Keratinocyte (primary cell): ENCODE data around the gene AFG1L. TPM values are rescaled to one million over a fixed set of nuclear protein-coding genes. Genes with fewer than 3 reads are reported as not detected.

Source experiments
- DNase-seq: peaks from one replicate; pipeline ENCODE4 v3.0.0-alpha.2; 2011; ENCODE audit warnings: low read depth, missing footprints, low spot score
- FAIRE-seq: peaks from 2 replicates; lab custom pipeline; 2011; peaks lifted over from hg19 to GRCh38; lab: Jason Lieb, UNC
- H2AFZ ChIP-seq: 2 replicates; pipeline ENCODE4 v1.6.0; 2012; ENCODE audit warnings: low read length, control low read depth, inconsistent platforms; ENCODE audit not compliant: control insufficient read depth
- H3K27ac ChIP-seq: 2 replicates; pipeline ENCODE4 v1.5.1; 2011; ENCODE audit warnings: low read length; ENCODE audit not compliant: control insufficient read depth, insufficient read depth
- H3K27me3 ChIP-seq: 3 replicates; pipeline ENCODE4 v1.6.0; 2011; ENCODE audit warnings: low read length; ENCODE audit not compliant: control insufficient read depth, insufficient read depth; ENCODE audit errors: extremely low read depth
- H3K36me3 ChIP-seq, 2 experiments: 2 replicates in 1 of 2; 3 replicates in 1 of 2; pipeline ENCODE4 v1.5.1; 2011; ENCODE audit warnings: low read length in 2 of 2, mild to moderate bottlenecking in 1 of 2; ENCODE audit not compliant: control insufficient read depth in 2 of 2, insufficient read depth in 2 of 2; ENCODE audit errors: extremely low read depth in 1 of 2
- H3K4me1 ChIP-seq: 3 replicates; pipeline ENCODE4 v1.5.1; 2011; ENCODE audit warnings: low read length; ENCODE audit not compliant: control insufficient read depth, insufficient read depth; ENCODE audit errors: extremely low read depth
- H3K4me2 ChIP-seq: 3 replicates; pipeline ENCODE4 v1.6.0; 2011; ENCODE audit warnings: low read depth, low read length; ENCODE audit not compliant: control insufficient read depth, insufficient read depth; ENCODE audit errors: extremely low read depth
- H3K4me3 ChIP-seq, 3 experiments: fragments of 200-600 bp in 1 of 3; sonication (generic) in 1 of 3; 2 replicates in 2 of 3; 3 replicates in 1 of 3; pipeline ENCODE4 v1.5.1; 2011 to 2016; ENCODE audit warnings: low read length in 3 of 3, mild to moderate bottlenecking in 3 of 3, control low read depth in 2 of 3, inconsistent platforms in 1 of 3, low read depth in 1 of 3, mixed read lengths in 1 of 3, mixed run types in 1 of 3, moderate library complexity in 1 of 3; ENCODE audit not compliant: control insufficient read depth in 2 of 3, insufficient read depth in 2 of 3; ENCODE audit errors: extremely low read depth in 1 of 3
- H3K79me2 ChIP-seq: 2 replicates; pipeline ENCODE4 v1.6.0; 2012; ENCODE audit warnings: low read length; ENCODE audit not compliant: control insufficient read depth, insufficient read depth
- H3K9ac ChIP-seq: 3 replicates; pipeline ENCODE4 v1.6.0; 2011; ENCODE audit warnings: low read length; ENCODE audit not compliant: control insufficient read depth, insufficient read depth; ENCODE audit errors: extremely low read depth
- H3K9me1 ChIP-seq: 3 replicates; pipeline ENCODE4 v1.6.0; 2011; ENCODE audit warnings: low read length; ENCODE audit not compliant: control insufficient read depth, insufficient read depth; ENCODE audit errors: extremely low read depth
- H3K9me3 ChIP-seq: 2 replicates; pipeline ENCODE4 v1.5.1; 2012; ENCODE audit warnings: low read depth, low read length; ENCODE audit not compliant: control insufficient read depth
- H4K20me1 ChIP-seq: 3 replicates; pipeline ENCODE4 v1.6.0; 2011; ENCODE audit warnings: low read length; ENCODE audit not compliant: control insufficient read depth, insufficient read depth; ENCODE audit errors: extremely low read depth
- CTCF ChIP-seq, 3 experiments: IDR thresholded peaks in 1 of 3; conservative IDR thresholded peaks in 1 of 3; optimal IDR thresholded peaks in 1 of 3; 2 replicates in 2 of 3; 3 replicates in 1 of 3; pipeline versions ENCODE3 to v1.5.1; 2011; ENCODE audit warnings: low read length in 3 of 3, mild to moderate bottlenecking in 3 of 3, moderate library complexity in 2 of 3, control low read depth in 1 of 3, inconsistent platforms in 1 of 3; ENCODE audit not compliant: insufficient read depth in 2 of 3; ENCODE audit errors: extremely low read depth in 1 of 3
- EZH2 ChIP-seq: IDR thresholded peaks from one replicate; pipeline ENCODE4 v1.6.1; 2012; ENCODE audit warnings: inconsistent platforms, mild to moderate bottlenecking, low read length, moderate library complexity
- dilution Hi-C: fragments of 300-500 bp; cut with MboI; formaldehyde crosslinking; loops from one replicate; pipeline ENCODE4 v1.7.0; 2020; ENCODE audit warnings: low sequenced_read_pairs; ENCODE audit not compliant: extremely low pct_ligation_motif_present
- polyA plus RNA-seq, 5 experiments: library from polyadenylated mRNA; depleted of rRNA in 3 of 5; stranded (reverse) in 3 of 5; stranded (forward) in 1 of 5; unstranded in 1 of 5; fragments of >200 nt; gene quantifications; 1 replicate in 1 of 5; 2 replicates in 3 of 5; 3 replicates in 1 of 5; pipeline versions ENCODE4 v1.2.1 to v1.2.3, GENCODE V29; 2011 to 2012; ENCODE audit warnings: missing spikeins in 2 of 5, low read depth in 1 of 5, low replicate concordance in 1 of 5

Gene AFG1L
- polyA plus RNA-seq, 1 donor (not counting 4 experiments of a cell fraction or from before 2014, with no cell fraction given): 3.1 TPM

DNA sequence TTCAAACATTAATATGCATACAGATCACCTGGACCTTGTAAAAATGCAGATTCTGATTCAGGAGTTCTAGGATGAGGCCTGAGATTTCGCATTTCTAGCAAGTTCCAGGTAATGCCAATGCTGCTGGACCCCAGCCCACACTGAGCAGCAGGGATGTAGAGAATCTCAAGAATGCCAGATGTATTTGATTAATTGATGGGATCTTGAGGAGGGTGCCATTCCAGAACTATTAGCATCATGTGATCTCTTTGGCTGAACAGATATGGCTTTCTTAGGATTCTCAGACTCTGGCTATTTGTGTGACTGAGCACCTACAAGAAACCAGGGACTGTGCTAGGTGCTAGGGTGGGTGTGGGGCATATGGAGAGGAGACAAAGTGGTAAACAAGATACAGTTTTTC, 17.6 kb upstream of the AFG1L start:
- no peaks in the 10 kb centered on the region for H3K4me1 ChIP-seq
- no peak overlapping the region for H2AFZ ChIP-seq
- no peaks in the 10 kb centered on the region for H3K27me3 ChIP-seq
- DNase-seq (no peak), FAIRE-seq (no peak)
- no peaks in the 10 kb centered on the region for H3K79me2 ChIP-seq
- no peak overlapping the region for H3K4me3 ChIP-seq
- dilution Hi-C loops: no loop called here
- no peak for TF ChIP-seq CTCF (optimal IDR thresholded peaks at IDR 0.05 in 1 of 3, IDR thresholded peaks at IDR 0.05 in 1 of 3, conservative IDR thresholded peaks at IDR 0.05 in 1 of 3; ENCODE audit: extremely low read depth in 1 of 3, insufficient read depth in 2 of 3, low read length in 3 of 3)
- no peak for TF ChIP-seq EZH2
- no peak overlapping the region for H3K9ac ChIP-seq
- no peak overlapping the region for H3K27ac ChIP-seq
- no peaks in the 10 kb centered on the region for H3K9me1 ChIP-seq
- H3K4me2 ChIP-seq: no peak overlapping the region
- no peaks in the 10 kb centered on the region for H3K9me3 ChIP-seq
- no peaks in the 10 kb centered on the region for H4K20me1 ChIP-seq
- H3K36me3 ChIP-seq: no peaks in the 10 kb centered on the region

DNA sequence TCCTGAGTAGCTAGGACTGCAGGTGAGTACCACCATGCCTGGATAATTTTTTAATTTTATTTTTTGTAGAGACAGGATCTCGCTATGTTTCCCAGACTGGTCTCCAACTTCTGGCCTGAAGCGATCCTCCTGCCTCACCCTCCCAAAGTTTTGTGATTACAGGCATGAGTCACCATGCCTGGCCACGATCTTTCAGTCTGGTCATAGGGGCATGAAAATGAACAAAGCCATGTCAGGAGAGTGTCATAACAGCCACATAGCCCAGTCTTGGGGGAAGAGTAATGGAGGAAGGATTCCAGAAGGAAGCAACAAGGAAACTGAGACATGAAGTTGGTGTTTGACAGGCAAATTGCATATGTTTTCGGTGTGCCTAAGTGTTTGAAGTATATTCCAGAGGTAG, 17.0 kb upstream of the AFG1L start:
- TF ChIP-seq CTCF (optimal IDR thresholded peaks at IDR 0.05 in 1 of 3, IDR thresholded peaks at IDR 0.05 in 1 of 3, conservative IDR thresholded peaks at IDR 0.05 in 1 of 3; ENCODE audit: extremely low read depth in 1 of 3, insufficient read depth in 2 of 3, low read length in 3 of 3): no peak
- TF ChIP-seq EZH2: no peak
- Histone ChIP-seq H3K36me3 (no peaks in the 10 kb centered on the region), H3K4me1 (no peaks in the 10 kb centered on the region), H3K27ac (no peak overlapping the region), H3K9me3 (no peaks in the 10 kb centered on the region), H4K20me1 (no peaks in the 10 kb centered on the region), H3K9ac (no peak overlapping the region), H3K79me2 (no peaks in the 10 kb centered on the region), H3K4me3 (no peak overlapping the region), H3K9me1 (no peaks in the 10 kb centered on the region), H2AFZ (no peak overlapping the region), H3K27me3 (no peaks in the 10 kb centered on the region), H3K4me2 (no peak overlapping the region)
- no peak for FAIRE-seq
- no peak for DNase-seq
- dilution Hi-C loops: no loop called here
